GM12878 (cell line): ENCODE data around the gene ARVCF. TPM values are rescaled to one million over a fixed set of nuclear protein-coding genes. Genes with fewer than 3 reads are reported as not detected.

ENCODE experiments used
- ATF2 ChIP-seq: IDR thresholded peaks from 2 replicates; pipeline ENCODE4 v1.6.1; 2012; ENCODE audit warnings: low read length, inconsistent platforms
- BACH1 ChIP-seq: fragments of 450-650 bp; IDR thresholded peaks from 2 replicates; pipeline ENCODE4 v1.6.1; 2017; ENCODE audit warnings: mild to moderate bottlenecking, borderline replicate concordance
- BMI1 ChIP-seq: fragments of 450-650 bp; IDR thresholded peaks from 2 replicates; pipeline ENCODE4 v1.6.1; 2016; ENCODE audit warnings: mild to moderate bottlenecking, moderate library complexity, borderline replicate concordance
- BRCA1 ChIP-seq: IDR thresholded peaks from 2 replicates; pipeline ENCODE4 v1.6.1; 2011; ENCODE audit warnings: low read depth, low read length, improper control_type of control experiment
- CBX5 ChIP-seq: sonication (generic); IDR thresholded peaks from 2 replicates; pipeline ENCODE4 v1.6.1; 2016; ENCODE audit warnings: low read depth, moderate library complexity, mild to moderate bottlenecking, inconsistent platforms
- CEBPB ChIP-seq, 2 experiments: fragments of 150-350 bp in 1 of 2; IDR thresholded peaks; 2 replicates each; pipeline ENCODE4 v1.6.1; 2012 to 2014; ENCODE audit warnings: low read depth in 2 of 2, low read length in 2 of 2, borderline replicate concordance in 1 of 2, inconsistent platforms in 1 of 2
- CEBPZ ChIP-seq: fragments of 150-350 bp; IDR thresholded peaks from 2 replicates; pipeline ENCODE4 v1.6.1; 2016; ENCODE audit warnings: low read depth, low read length
- EGR1 ChIP-seq, 2 experiments: IDR thresholded peaks; 1 replicate in 1 of 2; 2 replicates in 1 of 2; pipeline ENCODE4 v1.6.1; 2011 to 2012; ENCODE audit warnings: low read depth in 2 of 2, low read length in 2 of 2, borderline replicate concordance in 1 of 2, mild to moderate bottlenecking in 1 of 2, moderate library complexity in 1 of 2
- HCFC1 ChIP-seq: fragments of 150-350 bp; IDR thresholded peaks from 2 replicates; pipeline ENCODE4 v1.6.1; 2014; ENCODE audit warnings: low read length
- IRF3 ChIP-seq: fragments of 450-650 bp; IDR thresholded peaks from 2 replicates; pipeline ENCODE4 v1.6.1; 2014; ENCODE audit warnings: mild to moderate bottlenecking
- KAT2A ChIP-seq: conservative IDR thresholded peaks from 2 replicates; pipeline ENCODE4 v1.6.1; 2011; ENCODE audit warnings: low read depth, low read length; ENCODE audit not compliant: control insufficient read depth
- MLLT1 ChIP-seq: fragments of 450-650 bp; IDR thresholded peaks from 2 replicates; pipeline ENCODE4 v1.6.1; 2016; ENCODE audit warnings: mild to moderate bottlenecking
- POLR2A ChIP-seq: IDR thresholded peaks from 2 replicates; pipeline ENCODE4 v1.6.1; 2011; ENCODE audit warnings: low read depth, mild to moderate bottlenecking, low read length
- POLR2AphosphoS2 ChIP-seq: IDR thresholded peaks from 2 replicates; pipeline ENCODE4 v1.6.1; 2011; ENCODE audit warnings: low read depth, mild to moderate bottlenecking, low read length, improper control_type of control experiment, moderate library complexity
- RAD51 ChIP-seq: fragments of 450-650 bp; IDR thresholded peaks from 2 replicates; pipeline ENCODE4 v1.6.1; 2016; ENCODE audit warnings: moderate library complexity, mild to moderate bottlenecking, inconsistent platforms
- RELB ChIP-seq: fragments of 450-650 bp; IDR thresholded peaks from 2 replicates; pipeline ENCODE4 v1.6.1; 2017; ENCODE audit warnings: low read depth, mild to moderate bottlenecking, moderate library complexity
- RFX5 ChIP-seq: IDR thresholded peaks from 2 replicates; pipeline ENCODE4 v1.6.1; 2011; ENCODE audit warnings: low read depth, low read length, improper control_type of control experiment
- SIN3A ChIP-seq: IDR thresholded peaks from 2 replicates; pipeline ENCODE4 v1.6.1; 2012; ENCODE audit warnings: low read depth, low read length, improper control_type of control experiment
- SPI1 ChIP-seq: IDR thresholded peaks from 2 replicates; pipeline ENCODE4 v1.6.1; 2011; ENCODE audit warnings: low read depth, mild to moderate bottlenecking, low read length, moderate library complexity, borderline replicate concordance; ENCODE audit not compliant: insufficient read depth
- SRF ChIP-seq, 2 experiments: IDR thresholded peaks; 2 replicates each; pipeline ENCODE4 v1.6.1; 2011; ENCODE audit warnings: low read depth in 2 of 2, low read length in 2 of 2, mild to moderate bottlenecking in 1 of 2, moderate library complexity in 1 of 2
- YBX1 ChIP-seq: fragments of 450-650 bp; IDR thresholded peaks from 2 replicates; pipeline ENCODE4 v1.6.1; 2016; ENCODE audit warnings: antibody characterized with exemption
- polyA plus RNA-seq, 11 experiments: library from polyadenylated mRNA; depleted of rRNA in 4 of 11; unstranded in 6 of 11; stranded (reverse) in 5 of 11; fragments of >200 nt; fragmentation: Nextera tagmentation in 4 of 11; fragmentation: Illumina TruSeq in 1 of 11; extraction: Ambion mirVana in 4 of 11; extraction: Trizol in 1 of 11; gene quantifications; 1 replicate in 1 of 11; 2 replicates in 10 of 11; pipeline versions ENCODE4 v1.2.1 to v1.2.3, GENCODE V29; 2011 to 2016; ENCODE audit warnings: inconsistent platforms in 2 of 11, missing spikeins in 2 of 11, low read depth in 1 of 11
- total RNA-seq, 4 experiments: library from RNA; depleted of rRNA in 3 of 4; stranded (reverse); fragments of >200 nt in 3 of 4; fragmentation: Illumina TruSeq in 1 of 4; extraction: Trizol in 1 of 4; gene quantifications; 2 replicates each; pipeline versions ENCODE4 v1.2.1 to v1.2.3, GENCODE V29; 2013 to 2021

Gene ARVCF
- total and polyA plus RNA-seq, 10 of the 15 experiments (the other 5 are each of a cell fraction or from before 2014, with no cell fraction given), result 0.13 to 1.9 (median 1.0) TPM; not detected in 2

GRCh38 chr22:20020533-20021195 lies 4.0 kb upstream of the ARVCF start, which contains the start of gene TANGO2 (continued):
- TF ChIP-seq BRCA1, result no peak
- TF ChIP-seq EGR1 (IDR thresholded peaks at IDR 0.05; ENCODE audit: borderline replicate concordance in 1 of 2, low read depth in 2 of 2, low read length in 2 of 2), result peak in 1 of 2 experiments; percentile 45; a peak in 2 of 3 replicates
- no peak for TF ChIP-seq RAD51
- peak; percentile 65; the same call in 1 of the 2 replicates for TF ChIP-seq SIN3A
- TF ChIP-seq YBX1, result no peak
- TF ChIP-seq MLLT1, result no peak
- TF ChIP-seq KAT2A, result no peak
- no peak for TF ChIP-seq CEBPB (IDR thresholded peaks at IDR 0.05; ENCODE audit: borderline replicate concordance in 1 of 2, low read depth in 2 of 2, low read length in 2 of 2)
- no peak for TF ChIP-seq BMI1
- TF ChIP-seq CBX5, result no peak
- TF ChIP-seq POLR2A, result peak; percentile 90
- TF ChIP-seq IRF3, result peak; percentile 91
- TF ChIP-seq RFX5, result peak; percentile 51; the same call in 1 of the 2 replicates
- no peak for TF ChIP-seq RELB
- TF ChIP-seq SPI1, result no peak
- peak; percentile 55; the same call in 1 of the 2 replicates for TF ChIP-seq BACH1
- peak; percentile 86 for TF ChIP-seq POLR2AphosphoS2
- TF ChIP-seq HCFC1, result no peak
- no peak for TF ChIP-seq SRF (IDR thresholded peaks at IDR 0.05; ENCODE audit: low read depth in 2 of 2, low read length in 2 of 2)
- TF ChIP-seq ATF2, result no peak
- no peak for TF ChIP-seq CEBPZ
- TF ChIP-seq, all 136 proteins: peak for 37
